SK-N-SH (cell line): ENCODE measurements around the gene TMEM132D.

Experiments
- ELF1 ChIP-seq: IDR thresholded peaks from 2 replicates; pipeline ENCODE4 v1.4.0; 2012
- NFIC ChIP-seq: IDR thresholded peaks from 2 replicates; pipeline ENCODE4 v1.4.0; 2012; ENCODE audit warnings: borderline replicate concordance
- POLR2AphosphoS5 ChIP-seq: IDR thresholded peaks from 2 replicates; pipeline ENCODE4 v1.6.1; 2012; ENCODE audit warnings: low read depth, low read length
- SIN3A ChIP-seq: IDR thresholded peaks from 2 replicates; pipeline ENCODE4 v1.6.1; 2012; ENCODE audit warnings: low read depth, mild to moderate bottlenecking, low read length, moderate library complexity, borderline replicate concordance
- SMC3 ChIP-seq: IDR thresholded peaks from 2 replicates; pipeline ENCODE4 v1.6.1; 2012; ENCODE audit warnings: low read depth, low read length, improper control_type of control experiment
- TCF12 ChIP-seq: IDR thresholded peaks from 2 replicates; pipeline ENCODE4 v1.4.0; 2012
- TF ChIP-seq, protein P1 (sequence below): fragments of 200-600 bp; sonication (generic); IDR thresholded peaks from 2 replicates; pipeline ENCODE4 v1.6.1; 2017; ENCODE audit warnings: antibody characterized with exemption, mild to moderate bottlenecking, moderate library complexity

DNA sequence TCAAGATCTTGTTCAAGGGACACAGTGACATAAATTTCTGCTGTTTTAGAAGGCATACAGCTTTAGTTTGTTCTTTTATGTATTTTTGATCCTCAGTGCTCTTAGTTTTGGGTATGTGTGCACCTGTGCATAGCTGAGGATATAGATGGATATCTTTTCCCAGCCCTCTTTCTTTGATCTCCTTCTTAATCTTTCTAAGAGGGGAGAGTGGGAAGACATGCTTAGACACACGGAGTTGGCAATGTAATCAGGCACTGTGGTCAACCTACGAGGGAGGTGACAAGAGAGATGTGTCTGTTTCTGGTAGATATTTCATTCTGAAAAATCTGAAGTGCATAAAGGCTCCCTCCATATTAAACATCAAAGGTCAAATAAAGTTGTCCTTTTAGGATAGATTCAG lies 340.6 kb downstream of the TMEM132D start:
- TF ChIP-seq, protein P1, sequence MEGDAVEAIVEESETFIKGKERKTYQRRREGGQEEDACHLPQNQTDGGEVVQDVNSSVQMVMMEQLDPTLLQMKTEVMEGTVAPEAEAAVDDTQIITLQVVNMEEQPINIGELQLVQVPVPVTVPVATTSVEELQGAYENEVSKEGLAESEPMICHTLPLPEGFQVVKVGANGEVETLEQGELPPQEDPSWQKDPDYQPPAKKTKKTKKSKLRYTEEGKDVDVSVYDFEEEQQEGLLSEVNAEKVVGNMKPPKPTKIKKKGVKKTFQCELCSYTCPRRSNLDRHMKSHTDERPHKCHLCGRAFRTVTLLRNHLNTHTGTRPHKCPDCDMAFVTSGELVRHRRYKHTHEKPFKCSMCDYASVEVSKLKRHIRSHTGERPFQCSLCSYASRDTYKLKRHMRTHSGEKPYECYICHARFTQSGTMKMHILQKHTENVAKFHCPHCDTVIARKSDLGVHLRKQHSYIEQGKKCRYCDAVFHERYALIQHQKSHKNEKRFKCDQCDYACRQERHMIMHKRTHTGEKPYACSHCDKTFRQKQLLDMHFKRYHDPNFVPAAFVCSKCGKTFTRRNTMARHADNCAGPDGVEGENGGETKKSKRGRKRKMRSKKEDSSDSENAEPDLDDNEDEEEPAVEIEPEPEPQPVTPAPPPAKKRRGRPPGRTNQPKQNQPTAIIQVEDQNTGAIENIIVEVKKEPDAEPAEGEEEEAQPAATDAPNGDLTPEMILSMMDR: no peak
- TF ChIP-seq NFIC: no peak
- no peak for TF ChIP-seq TCF12
- TF ChIP-seq SMC3: no peak
- TF ChIP-seq SIN3A: no peak
- TF ChIP-seq POLR2AphosphoS5: no peak
- no peak for TF ChIP-seq ELF1
